ENCODE measurements around the gene CENPX.

Gene CENPX

GRCh38 chr17:82008941-82009405 lies 13.7 kb downstream of the CENPX start:
- H3K4me1 ChIP-seq (ENCODE audit: control insufficient read depth, insufficient read depth, low read length) = peaks cover 38% of the 10 kb centered on the region
- no peaks in the 10 kb centered on the region for H3K9me3 ChIP-seq (ENCODE audit: control insufficient read depth in 2 of 2, low read length in 2 of 2)
- no peak overlapping the region for H3K9ac ChIP-seq (ENCODE audit: low read length in 2 of 2)
- no peak overlapping the region for H3K4me3 ChIP-seq (ENCODE audit: low read length in 2 of 2)
- H3K27me3 ChIP-seq (ENCODE audit: control insufficient read depth in 1 of 2, insufficient read depth in 2 of 2, low read length in 2 of 2) = no peaks in the 10 kb centered on the region
- no peaks in the 10 kb centered on the region for H3K36me3 ChIP-seq (ENCODE audit: control insufficient read depth in 2 of 2, insufficient read depth in 2 of 2, low read length in 2 of 2)
- no peak overlapping the region for H3K27ac ChIP-seq (ENCODE audit: low read length)

DNA sequence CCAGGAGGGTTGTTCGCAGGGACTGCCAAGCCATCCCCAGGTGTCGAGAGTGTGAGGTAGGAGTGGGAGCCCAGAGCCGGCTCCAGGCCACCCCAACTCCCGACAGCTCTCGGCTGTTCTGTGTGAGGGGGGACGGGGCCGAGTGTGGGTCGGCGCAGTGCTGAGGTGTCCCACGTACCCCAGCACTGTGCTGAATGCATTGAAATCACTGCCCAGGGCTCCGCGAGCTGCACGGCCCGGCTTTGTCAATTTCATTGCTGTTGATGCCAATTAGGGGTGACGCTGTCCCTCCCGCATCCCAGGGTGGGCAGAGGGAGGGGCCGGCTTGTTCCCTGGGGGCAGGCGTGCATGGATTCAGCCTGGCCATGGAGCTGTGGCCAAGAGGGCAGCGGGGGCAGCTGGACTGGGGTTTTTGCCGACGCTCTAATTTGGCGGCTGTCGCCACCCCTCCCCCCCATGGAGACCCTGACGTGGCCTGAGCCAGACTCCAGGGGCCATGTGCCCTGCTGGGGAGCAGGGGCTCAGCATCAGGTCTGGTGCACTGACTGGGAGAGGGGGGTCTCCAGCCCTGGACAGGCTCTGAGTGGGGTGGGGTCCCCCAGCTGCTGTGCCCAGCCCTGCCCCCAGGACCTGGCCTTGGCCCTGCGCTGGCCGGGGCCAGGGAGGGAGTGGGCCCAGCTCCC lies 14.3 kb downstream of the CENPX start:
- no peaks in the 10 kb centered on the region for H3K27me3 ChIP-seq (ENCODE audit: control insufficient read depth in 1 of 2, insufficient read depth in 2 of 2, low read length in 2 of 2)
- H3K36me3 ChIP-seq (ENCODE audit: control insufficient read depth in 2 of 2, insufficient read depth in 2 of 2, low read length in 2 of 2) = no peaks in the 10 kb centered on the region
- H3K4me1 ChIP-seq (ENCODE audit: control insufficient read depth, insufficient read depth, low read length) = peaks cover 40% of the 10 kb centered on the region
- H3K27ac ChIP-seq (ENCODE audit: low read length) = no peak overlapping the region
- H3K9ac ChIP-seq (ENCODE audit: low read length in 2 of 2) = no peak overlapping the region
- no peaks in the 10 kb centered on the region for H3K9me3 ChIP-seq (ENCODE audit: control insufficient read depth in 2 of 2, low read length in 2 of 2)
- no peak overlapping the region for H3K4me3 ChIP-seq (ENCODE audit: low read length in 2 of 2)

DNA sequence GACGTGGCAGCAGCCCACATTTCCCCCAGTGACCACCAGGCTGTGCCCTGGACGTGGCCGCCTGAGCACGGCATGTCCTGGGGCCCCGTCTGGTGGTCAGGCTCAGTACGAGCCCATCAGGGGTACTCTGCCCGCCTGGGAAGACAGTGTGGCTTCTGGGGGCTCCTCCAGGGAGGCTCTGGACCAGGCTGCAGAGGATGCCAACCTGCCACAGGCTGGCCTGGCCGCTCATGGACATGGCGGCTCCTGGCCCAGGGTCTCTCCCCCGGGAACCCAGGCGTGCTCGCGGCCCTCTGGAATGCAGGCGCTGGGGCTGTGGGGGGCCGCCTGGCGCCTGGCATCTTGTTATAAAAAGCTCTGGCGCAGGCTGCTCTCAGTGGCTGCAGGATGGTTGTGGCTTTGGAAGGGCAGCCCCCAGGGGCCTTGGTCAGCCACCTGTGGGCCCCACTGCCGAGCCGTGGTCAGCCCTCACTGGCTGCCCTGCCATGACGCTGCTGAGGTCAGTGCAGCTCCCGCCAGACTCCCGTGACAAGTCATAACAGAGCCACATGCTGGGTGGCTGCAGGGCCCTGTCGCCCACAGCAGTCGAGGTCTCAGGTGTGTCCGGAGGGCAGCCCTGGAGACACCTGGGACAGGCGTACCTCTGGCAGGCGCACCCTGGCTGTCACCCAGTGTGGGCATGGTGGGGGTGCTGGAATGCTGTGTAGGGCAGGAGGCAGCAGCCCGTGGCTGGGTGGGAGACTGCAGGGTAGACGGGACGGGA lies 15.0 kb downstream of the CENPX start:
- Histone ChIP-seq H3K27ac (ENCODE audit: low read length) (no peak overlapping the region), H3K4me1 (ENCODE audit: control insufficient read depth, insufficient read depth, low read length) (peaks cover 36% of the 10 kb centered on the region), H3K27me3 (ENCODE audit: control insufficient read depth in 1 of 2, insufficient read depth in 2 of 2, low read length in 2 of 2) (no peaks in the 10 kb centered on the region), H3K4me3 (ENCODE audit: low read length in 2 of 2) (no peak overlapping the region), H3K9ac (ENCODE audit: low read length in 2 of 2) (no peak overlapping the region), H3K9me3 (ENCODE audit: control insufficient read depth in 2 of 2, low read length in 2 of 2) (no peaks in the 10 kb centered on the region), H3K36me3 (ENCODE audit: control insufficient read depth in 2 of 2, insufficient read depth in 2 of 2, low read length in 2 of 2) (no peaks in the 10 kb centered on the region)

GRCh38 chr17:82007228-82007494 lies 15.5 kb downstream of the CENPX start:
- no peak overlapping the region for H3K9ac ChIP-seq (ENCODE audit: low read length in 2 of 2)
- H3K4me1 ChIP-seq (ENCODE audit: control insufficient read depth, insufficient read depth, low read length) = peaks cover 31% of the 10 kb centered on the region
- H3K27ac ChIP-seq (ENCODE audit: low read length) = no peak overlapping the region
- no peaks in the 10 kb centered on the region for H3K27me3 ChIP-seq (ENCODE audit: control insufficient read depth in 1 of 2, insufficient read depth in 2 of 2, low read length in 2 of 2)
- H3K4me3 ChIP-seq (ENCODE audit: low read length in 2 of 2) = no peak overlapping the region
- no peaks in the 10 kb centered on the region for H3K36me3 ChIP-seq (ENCODE audit: control insufficient read depth in 2 of 2, insufficient read depth in 2 of 2, low read length in 2 of 2)
- no peaks in the 10 kb centered on the region for H3K9me3 ChIP-seq (ENCODE audit: control insufficient read depth in 2 of 2, low read length in 2 of 2)

GRCh38 chr17:82006468-82007227 lies 16.0 kb downstream of the CENPX start:
- Histone ChIP-seq H3K36me3 (ENCODE audit: control insufficient read depth in 2 of 2, insufficient read depth in 2 of 2, low read length in 2 of 2) (no peaks in the 10 kb centered on the region), H3K9ac (ENCODE audit: low read length in 2 of 2) (peak overlapping the region in 1 of 2 donors; percentile 29), H3K27ac (ENCODE audit: low read length) (no peak overlapping the region), H3K4me1 (ENCODE audit: control insufficient read depth, insufficient read depth, low read length) (peaks cover 31% of the 10 kb centered on the region), H3K9me3 (ENCODE audit: control insufficient read depth in 2 of 2, low read length in 2 of 2) (no peaks in the 10 kb centered on the region), H3K4me3 (ENCODE audit: low read length in 2 of 2) (no peak overlapping the region), H3K27me3 (ENCODE audit: control insufficient read depth in 1 of 2, insufficient read depth in 2 of 2, low read length in 2 of 2) (no peaks in the 10 kb centered on the region)

DNA sequence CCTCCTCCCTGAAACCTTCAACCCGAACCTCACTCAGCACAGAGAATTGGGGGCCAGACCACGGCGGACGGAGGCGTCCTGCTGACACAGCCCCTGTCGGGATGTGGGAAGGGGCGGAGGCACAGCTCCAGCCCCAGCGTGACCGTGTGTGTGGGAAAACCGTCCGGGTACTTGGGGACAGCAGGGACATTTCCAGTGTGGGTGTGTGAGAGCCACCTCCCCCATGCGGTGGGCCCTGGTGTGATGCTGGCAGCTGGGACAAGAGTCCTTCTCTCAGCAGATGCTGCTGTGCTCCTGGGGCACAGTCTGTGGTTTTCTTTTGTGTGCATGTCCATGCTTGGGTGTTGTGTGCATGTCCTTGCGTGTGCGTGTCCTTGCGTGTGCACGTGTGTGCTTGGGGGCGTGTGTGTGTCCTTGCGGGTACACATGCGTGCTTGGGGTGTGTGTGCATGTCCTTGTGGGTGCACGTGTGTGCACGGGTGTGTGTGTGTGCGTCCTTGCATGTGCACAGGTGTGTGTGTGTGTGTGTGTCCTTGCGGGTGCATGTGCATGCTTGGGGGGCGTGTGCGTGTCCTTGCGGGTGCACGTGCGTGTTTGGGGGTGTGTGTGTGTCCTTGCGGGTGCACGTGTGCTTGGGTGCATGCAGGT lies 16.9 kb downstream of the CENPX start:
- no peak overlapping the region for H3K9ac ChIP-seq (ENCODE audit: low read length in 2 of 2)
- H3K27me3 ChIP-seq (ENCODE audit: control insufficient read depth in 1 of 2, insufficient read depth in 2 of 2, low read length in 2 of 2) = no peaks in the 10 kb centered on the region
- peaks cover 31% of the 10 kb centered on the region for H3K4me1 ChIP-seq (ENCODE audit: control insufficient read depth, insufficient read depth, low read length)
- H3K9me3 ChIP-seq (ENCODE audit: control insufficient read depth in 2 of 2, low read length in 2 of 2) = no peaks in the 10 kb centered on the region
- no peak overlapping the region for H3K27ac ChIP-seq (ENCODE audit: low read length)
- H3K36me3 ChIP-seq (ENCODE audit: control insufficient read depth in 2 of 2, insufficient read depth in 2 of 2, low read length in 2 of 2) = no peaks in the 10 kb centered on the region
- no peak overlapping the region for H3K4me3 ChIP-seq (ENCODE audit: low read length in 2 of 2)

- Histone ChIP-seq H3K27ac (ENCODE audit: low read length) (no peak overlapping the region), H3K9ac (ENCODE audit: low read length in 2 of 2) (no peak overlapping the region), H3K4me1 (ENCODE audit: control insufficient read depth, insufficient read depth, low read length) (peaks cover 31% of the 10 kb centered on the region)
Observed at GRCh38 chr17:82004517-82005455, 17.9 kb downstream of the CENPX start.

GRCh38 chr17:82003411-82004381 lies 19.0 kb downstream of the CENPX start:
- no peak overlapping the region for H3K27ac ChIP-seq (ENCODE audit: low read length)
- no peaks in the 10 kb centered on the region for H3K27me3 ChIP-seq (ENCODE audit: control insufficient read depth in 1 of 2, insufficient read depth in 2 of 2, low read length in 2 of 2)
- H3K4me1 ChIP-seq (ENCODE audit: control insufficient read depth, insufficient read depth, low read length) = peaks cover 31% of the 10 kb centered on the region
- H3K36me3 ChIP-seq (ENCODE audit: control insufficient read depth in 2 of 2, insufficient read depth in 2 of 2, low read length in 2 of 2) = no peaks in the 10 kb centered on the region
- H3K9ac ChIP-seq (ENCODE audit: low read length in 2 of 2) = no peak overlapping the region
- no peak overlapping the region for H3K4me3 ChIP-seq (ENCODE audit: low read length in 2 of 2)
- H3K9me3 ChIP-seq (ENCODE audit: control insufficient read depth in 2 of 2, low read length in 2 of 2) = no peaks in the 10 kb centered on the region

More at GRCh38 chr17:82004517-82005455, 17.9 kb downstream of the CENPX start:
- Histone ChIP-seq H3K36me3 (ENCODE audit: control insufficient read depth in 2 of 2, insufficient read depth in 2 of 2, low read length in 2 of 2) (no peaks in the 10 kb centered on the region), H3K4me3 (ENCODE audit: low read length in 2 of 2) (no peak overlapping the region), H3K9me3 (ENCODE audit: control insufficient read depth in 2 of 2, low read length in 2 of 2) (no peaks in the 10 kb centered on the region), H3K27me3 (ENCODE audit: control insufficient read depth in 1 of 2, insufficient read depth in 2 of 2, low read length in 2 of 2) (no peaks in the 10 kb centered on the region)

DNA sequence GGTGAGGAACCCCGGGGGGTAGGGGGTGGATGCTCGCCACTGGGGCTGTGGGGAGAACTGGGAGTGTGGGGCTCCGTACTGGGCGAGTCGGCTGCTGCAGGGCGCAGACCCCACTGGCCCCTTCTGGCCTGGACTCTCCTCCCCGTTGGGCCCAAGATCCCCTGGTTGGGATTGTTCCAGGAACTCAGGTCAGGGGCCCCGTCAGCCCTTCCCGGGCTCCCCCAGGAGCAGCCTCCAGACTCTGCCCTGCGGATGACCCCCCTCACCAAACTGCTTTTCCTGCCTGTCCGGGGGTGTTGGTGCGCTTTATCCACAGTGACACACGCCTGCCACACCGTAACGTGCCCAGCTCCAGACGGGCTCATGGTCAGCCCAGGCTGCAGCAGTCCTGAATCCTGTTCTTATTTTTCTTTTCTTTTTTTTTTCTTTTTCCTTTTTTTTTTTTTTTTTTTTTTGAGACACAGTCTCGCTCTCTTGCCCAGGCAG lies 21.1 kb downstream of the CENPX start:
- Histone ChIP-seq H3K27ac (ENCODE audit: low read length) (no peak overlapping the region), H3K36me3 (ENCODE audit: control insufficient read depth in 2 of 2, insufficient read depth in 2 of 2, low read length in 2 of 2) (peaks cover 0 to 3% of the 10 kb centered on the region in 2 donors), H3K27me3 (ENCODE audit: control insufficient read depth in 1 of 2, insufficient read depth in 2 of 2, low read length in 2 of 2) (no peaks in the 10 kb centered on the region), H3K9ac (ENCODE audit: low read length in 2 of 2) (no peak overlapping the region), H3K9me3 (ENCODE audit: control insufficient read depth in 2 of 2, low read length in 2 of 2) (no peaks in the 10 kb centered on the region), H3K4me1 (ENCODE audit: control insufficient read depth, insufficient read depth, low read length) (peaks cover 26% of the 10 kb centered on the region), H3K4me3 (ENCODE audit: low read length in 2 of 2) (no peak overlapping the region)

All from stomach smooth muscle (tissue), 2 donors.